ENCODE data around the gene ARFRP1. TPM values are rescaled to one million over a fixed set of nuclear protein-coding genes. Genes with fewer than 3 reads are reported as not detected.

Gene ARFRP1
- total RNA-seq, 1 donor: 21.7 TPM

GRCh38 chr20:63668351-63668750 lies 39.4 kb downstream of the ARFRP1 start:
- Histone ChIP-seq H3K4me1 (ENCODE audit: insufficient read depth, low read length) (no peaks in the 10 kb centered on the region), H3K9me3 (ENCODE audit: low read depth, low read length) (no peaks in the 10 kb centered on the region), H3K27me3 (ENCODE audit: insufficient read depth, low read length) (no peaks in the 10 kb centered on the region), H3K36me3 (ENCODE audit: insufficient read depth, low read length) (peaks cover 31% of the 10 kb centered on the region), H3K27ac (ENCODE audit: low read depth, low read length) (no peak overlapping the region), H3K4me3 (ENCODE audit: insufficient read depth, low read length) (no peak overlapping the region), H4K20me1 (ENCODE audit: insufficient read depth, low read length) (no peaks in the 10 kb centered on the region), H2AFZ (ENCODE audit: low read length) (no peak overlapping the region), H3K4me2 (ENCODE audit: insufficient read depth, low read length) (no peak overlapping the region), H3K79me2 (ENCODE audit: insufficient read depth, low read length) (peaks cover 13% of the 10 kb centered on the region)
- no peak for TF ChIP-seq CTCF (IDR thresholded peaks at IDR 0.05; ENCODE audit: extremely low read depth, low read depth, low read length)
- no peak for DNase-seq (ENCODE audit: insufficient read length, low spot score, missing footprints)

GRCh38 chr20:63667858-63668257 lies 39.9 kb downstream of the ARFRP1 start:
- H3K4me3 ChIP-seq (ENCODE audit: insufficient read depth, low read length): no peak overlapping the region
- H3K27me3 ChIP-seq (ENCODE audit: insufficient read depth, low read length): no peaks in the 10 kb centered on the region
- H3K79me2 ChIP-seq (ENCODE audit: insufficient read depth, low read length): peaks cover 13% of the 10 kb centered on the region
- H2AFZ ChIP-seq (ENCODE audit: low read length): no peak overlapping the region
- DNase-seq (ENCODE audit: insufficient read length, low spot score, missing footprints): no peak
- H3K4me2 ChIP-seq (ENCODE audit: insufficient read depth, low read length): no peak overlapping the region
- H3K4me1 ChIP-seq (ENCODE audit: insufficient read depth, low read length): no peaks in the 10 kb centered on the region
- peaks cover 36% of the 10 kb centered on the region for H3K36me3 ChIP-seq (ENCODE audit: insufficient read depth, low read length)
- H3K27ac ChIP-seq (ENCODE audit: low read depth, low read length): no peak overlapping the region
- no peaks in the 10 kb centered on the region for H4K20me1 ChIP-seq (ENCODE audit: insufficient read depth, low read length)
- no peaks in the 10 kb centered on the region for H3K9me3 ChIP-seq (ENCODE audit: low read depth, low read length)
- TF ChIP-seq CTCF (IDR thresholded peaks at IDR 0.05; ENCODE audit: extremely low read depth, low read depth, low read length): no peak

- DNase-seq (ENCODE audit: insufficient read length, low spot score, missing footprints): no peak
- H3K27me3 ChIP-seq (ENCODE audit: insufficient read depth, low read length): no peaks in the 10 kb centered on the region
- H2AFZ ChIP-seq (ENCODE audit: low read length): no peak overlapping the region
- peaks cover 31% of the 10 kb centered on the region for H3K79me2 ChIP-seq (ENCODE audit: insufficient read depth, low read length)
- no peak for TF ChIP-seq CTCF (IDR thresholded peaks at IDR 0.05; ENCODE audit: extremely low read depth, low read depth, low read length)
- no peak overlapping the region for H3K27ac ChIP-seq (ENCODE audit: low read depth, low read length)
- no peaks in the 10 kb centered on the region for H3K9me3 ChIP-seq (ENCODE audit: low read depth, low read length)
- H3K4me2 ChIP-seq (ENCODE audit: insufficient read depth, low read length): no peak overlapping the region
- H3K4me1 ChIP-seq (ENCODE audit: insufficient read depth, low read length): no peaks in the 10 kb centered on the region
- no peaks in the 10 kb centered on the region for H4K20me1 ChIP-seq (ENCODE audit: insufficient read depth, low read length)
- H3K4me3 ChIP-seq (ENCODE audit: insufficient read depth, low read length): no peak overlapping the region
- H3K36me3 ChIP-seq (ENCODE audit: insufficient read depth, low read length): peaks cover 46% of the 10 kb centered on the region
These were observed 42.1 kb downstream of the ARFRP1 start for GRCh38 chr20:63665708-63666107.

GRCh38 chr20:63664861-63665594 lies 42.7 kb downstream of the ARFRP1 start:
- H3K4me3 ChIP-seq (ENCODE audit: insufficient read depth, low read length): no peak overlapping the region
- H3K4me2 ChIP-seq (ENCODE audit: insufficient read depth, low read length): no peak overlapping the region
- H4K20me1 ChIP-seq (ENCODE audit: insufficient read depth, low read length): no peaks in the 10 kb centered on the region
- H2AFZ ChIP-seq (ENCODE audit: low read length): no peak overlapping the region
- TF ChIP-seq CTCF (IDR thresholded peaks at IDR 0.05; ENCODE audit: extremely low read depth, low read depth, low read length): no peak
- peaks cover 37% of the 10 kb centered on the region for H3K79me2 ChIP-seq (ENCODE audit: insufficient read depth, low read length)
- H3K36me3 ChIP-seq (ENCODE audit: insufficient read depth, low read length): peaks cover 50% of the 10 kb centered on the region
- H3K27ac ChIP-seq (ENCODE audit: low read depth, low read length): no peak overlapping the region
- no peak for DNase-seq (ENCODE audit: insufficient read length, low spot score, missing footprints)
- H3K9me3 ChIP-seq (ENCODE audit: low read depth, low read length): no peaks in the 10 kb centered on the region
- no peaks in the 10 kb centered on the region for H3K27me3 ChIP-seq (ENCODE audit: insufficient read depth, low read length)
- H3K4me1 ChIP-seq (ENCODE audit: insufficient read depth, low read length): no peaks in the 10 kb centered on the region
